Lower leg skin (tissue), 3 donors: ENCODE results near the gene SKAP1.

ENCODE experiments used
- POLR2A ChIP-seq, 2 donors: fragments of 450-650 bp; IDR thresholded peaks; one replicate each; pipeline ENCODE4 v1.6.1; 2016 to 2017; ENCODE audit warnings: antibody characterized with exemption in 2 of 2, mild to moderate bottlenecking in 1 of 2, moderate library complexity in 1 of 2
- TF ChIP-seq, protein P1 (sequence below), 3 donors: fragments of 450-650 bp; IDR thresholded peaks; one replicate each; pipeline ENCODE4 v1.5.1; 2016; ENCODE audit warnings: antibody characterized with exemption in 3 of 3, mild to moderate bottlenecking in 3 of 3, moderate library complexity in 2 of 3

DNA sequence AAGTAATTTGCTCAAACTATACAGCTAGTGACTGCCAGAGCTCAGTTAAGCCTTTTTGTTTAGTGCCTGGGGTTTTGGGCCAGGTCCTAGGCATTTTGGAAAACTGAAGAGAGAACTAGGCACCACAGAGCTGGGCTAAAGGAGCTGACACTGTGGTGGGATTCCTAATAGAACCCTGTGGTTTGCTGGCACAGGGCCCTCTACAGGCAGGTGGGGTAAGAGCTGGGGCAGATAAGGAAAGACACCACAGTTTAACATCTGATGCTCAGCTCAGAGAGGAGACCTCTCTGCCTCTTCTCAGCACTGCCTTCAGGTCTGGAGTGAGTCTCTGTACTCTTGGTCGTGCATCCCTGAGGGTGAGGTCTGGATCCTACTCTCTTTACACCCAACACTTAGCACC, 201.3 kb downstream of the SKAP1 start:
- TF ChIP-seq, protein P1, sequence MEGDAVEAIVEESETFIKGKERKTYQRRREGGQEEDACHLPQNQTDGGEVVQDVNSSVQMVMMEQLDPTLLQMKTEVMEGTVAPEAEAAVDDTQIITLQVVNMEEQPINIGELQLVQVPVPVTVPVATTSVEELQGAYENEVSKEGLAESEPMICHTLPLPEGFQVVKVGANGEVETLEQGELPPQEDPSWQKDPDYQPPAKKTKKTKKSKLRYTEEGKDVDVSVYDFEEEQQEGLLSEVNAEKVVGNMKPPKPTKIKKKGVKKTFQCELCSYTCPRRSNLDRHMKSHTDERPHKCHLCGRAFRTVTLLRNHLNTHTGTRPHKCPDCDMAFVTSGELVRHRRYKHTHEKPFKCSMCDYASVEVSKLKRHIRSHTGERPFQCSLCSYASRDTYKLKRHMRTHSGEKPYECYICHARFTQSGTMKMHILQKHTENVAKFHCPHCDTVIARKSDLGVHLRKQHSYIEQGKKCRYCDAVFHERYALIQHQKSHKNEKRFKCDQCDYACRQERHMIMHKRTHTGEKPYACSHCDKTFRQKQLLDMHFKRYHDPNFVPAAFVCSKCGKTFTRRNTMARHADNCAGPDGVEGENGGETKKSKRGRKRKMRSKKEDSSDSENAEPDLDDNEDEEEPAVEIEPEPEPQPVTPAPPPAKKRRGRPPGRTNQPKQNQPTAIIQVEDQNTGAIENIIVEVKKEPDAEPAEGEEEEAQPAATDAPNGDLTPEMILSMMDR (IDR thresholded peaks at IDR 0.05), result no peak
- TF ChIP-seq POLR2A (IDR thresholded peaks at IDR 0.05), result no peak
